H9 (cell line): ENCODE results near the gene EHD3. TPM values are rescaled to one million over a fixed set of nuclear protein-coding genes. Genes with fewer than 3 reads are reported as not detected.

Experiments used
- DNase-seq: peaks from one replicate; pipeline ENCODE4 v3.0.0-alpha.2; 2017
- H2AFZ ChIP-seq: one replicate; pipeline ENCODE4 v1.6.1; 2013; ENCODE audit warnings: mild to moderate bottlenecking, low read length, control low read depth, moderate library complexity
- H2AK5ac ChIP-seq: 2 replicates; pipeline ENCODE4 v1.6.1; 2013; ENCODE audit warnings: low read length, control low read depth, mixed read lengths; ENCODE audit not compliant: insufficient read length
- H2BK120ac ChIP-seq: one replicate; pipeline ENCODE4 v1.6.1; 2013; ENCODE audit warnings: low read depth, mild to moderate bottlenecking, low read length, control low read depth, inconsistent platforms; ENCODE audit not compliant: poor library complexity, severe bottlenecking
- H2BK12ac ChIP-seq: 2 replicates; pipeline ENCODE4 v1.6.1; 2013; ENCODE audit warnings: low read length, control low read depth, mixed read lengths, low read depth; ENCODE audit not compliant: insufficient read length
- H2BK15ac ChIP-seq: 2 replicates; pipeline ENCODE4 v1.6.1; 2013; ENCODE audit warnings: low read depth, low read length, control low read depth
- H2BK20ac ChIP-seq: one replicate; pipeline ENCODE4 v1.6.1; 2013; ENCODE audit warnings: low read depth, mild to moderate bottlenecking, low read length, control low read depth, inconsistent platforms; ENCODE audit not compliant: poor library complexity, severe bottlenecking
- H2BK5ac ChIP-seq: 2 replicates; pipeline ENCODE4 v1.6.1; 2013; ENCODE audit warnings: low read length, control low read depth, mixed read lengths; ENCODE audit not compliant: insufficient read length
- H3K14ac ChIP-seq: 2 replicates; pipeline ENCODE4 v1.6.1; 2013; ENCODE audit warnings: low read length, control low read depth; ENCODE audit not compliant: insufficient read depth
- H3K18ac ChIP-seq: 2 replicates; pipeline ENCODE4 v1.6.1; 2013; ENCODE audit warnings: low read depth, mild to moderate bottlenecking, mixed read lengths, low read length, control low read depth; ENCODE audit not compliant: insufficient read length
- H3K23ac ChIP-seq: 2 replicates; pipeline ENCODE4 v1.6.1; 2013; ENCODE audit warnings: low read length, control low read depth, mixed read lengths, low read depth; ENCODE audit not compliant: insufficient read length
- H3K23me2 ChIP-seq: 2 replicates; pipeline ENCODE4 v1.6.1; 2013; ENCODE audit warnings: low read depth, mild to moderate bottlenecking, mixed read lengths, low read length, control low read depth; ENCODE audit not compliant: insufficient read length, poor library complexity, severe bottlenecking
- H3K27ac ChIP-seq: 2 replicates; pipeline ENCODE4 v1.5.1; 2013; ENCODE audit warnings: low read length, control low read depth, mixed read lengths, low read depth; ENCODE audit not compliant: insufficient read length
- H3K27me3 ChIP-seq: 2 replicates; pipeline ENCODE4 v1.6.1; 2013; ENCODE audit warnings: low read length, control low read depth, inconsistent platforms; ENCODE audit not compliant: insufficient read depth
- H3K4ac ChIP-seq: 2 replicates; pipeline ENCODE4 v1.6.1; 2013; ENCODE audit warnings: low read depth, mild to moderate bottlenecking, control low read depth, inconsistent platforms, low read length, moderate library complexity
- H3K4me1 ChIP-seq: 2 replicates; pipeline ENCODE4 v1.6.1; 2013; ENCODE audit warnings: low read length, control low read depth, inconsistent platforms; ENCODE audit not compliant: insufficient read depth
- H3K4me2 ChIP-seq: 2 replicates; pipeline ENCODE4 v1.6.1; 2013; ENCODE audit warnings: low read length, control low read depth, mixed read lengths; ENCODE audit not compliant: insufficient read length, insufficient read depth
- H3K56ac ChIP-seq: 2 replicates; pipeline ENCODE4 v1.6.1; 2013; ENCODE audit warnings: low read depth, mild to moderate bottlenecking, mixed read lengths, low read length, control low read depth; ENCODE audit not compliant: insufficient read length
- H3K79me1 ChIP-seq: 2 replicates; pipeline ENCODE4 v1.6.1; 2013; ENCODE audit warnings: low read depth, mild to moderate bottlenecking, moderate library complexity, low read length, control low read depth, inconsistent platforms; ENCODE audit not compliant: insufficient read depth, poor library complexity, severe bottlenecking
- H3K79me2 ChIP-seq: 2 replicates; pipeline ENCODE4 v1.6.1; 2013; ENCODE audit warnings: low read length, control low read depth, inconsistent platforms; ENCODE audit not compliant: insufficient read depth
- H3K9ac ChIP-seq: 2 replicates; pipeline ENCODE4 v1.6.1; 2013; ENCODE audit warnings: low read length, control low read depth, mixed read lengths; ENCODE audit not compliant: insufficient read length; ENCODE audit errors: extremely low read depth
- H3K9me3 ChIP-seq: one replicate; pipeline ENCODE4 v1.6.1; 2013; ENCODE audit warnings: low read depth, low read length, inconsistent platforms; ENCODE audit not compliant: control insufficient read depth
- H3T11ph ChIP-seq: one replicate; pipeline ENCODE4 v1.6.1; 2013; ENCODE audit warnings: mild to moderate bottlenecking, low read length, control low read depth, inconsistent platforms
- H4K20me1 ChIP-seq: one replicate; pipeline ENCODE4 v1.6.1; 2013; ENCODE audit not compliant: control insufficient read depth, insufficient read length, insufficient read depth
- H4K5ac ChIP-seq: 2 replicates; pipeline ENCODE4 v1.6.1; 2013; ENCODE audit warnings: low read depth, mild to moderate bottlenecking, mixed read lengths, low read length, control low read depth; ENCODE audit not compliant: insufficient read length
- H4K8ac ChIP-seq: replicated peaks from 2 replicates; pipeline ENCODE4 v1.6.1; 2013; ENCODE audit warnings: low read length, control low read depth, mixed read lengths, low read depth; ENCODE audit not compliant: insufficient read length
- H4K91ac ChIP-seq: 2 replicates; pipeline ENCODE4 v1.6.1; 2013; ENCODE audit warnings: low read depth, mild to moderate bottlenecking, moderate library complexity, mixed read lengths, low read length, control low read depth; ENCODE audit not compliant: insufficient read length
- H3K27ac Mint-ChIP-seq, 3 experiments: 2 replicates in 2 of 3; 3 replicates in 1 of 3; pipeline ENCODE4 v1.8.0; 2020 to 2021; ENCODE audit warnings: mixed read lengths in 3 of 3, mild to moderate bottlenecking in 1 of 3, moderate library complexity in 1 of 3
- H3K27me3 Mint-ChIP-seq: 2 replicates; pipeline ENCODE4 v1.8.0; 2021; ENCODE audit warnings: low read depth, mild to moderate bottlenecking, moderate library complexity, mixed read lengths
- H3K36me3 Mint-ChIP-seq, 3 experiments: 2 replicates in 2 of 3; 3 replicates in 1 of 3; pipeline ENCODE4 v1.8.0; 2020 to 2021; ENCODE audit warnings: low read depth in 3 of 3, mixed read lengths in 3 of 3; ENCODE audit not compliant: insufficient read depth in 1 of 3
- H3K4me1 Mint-ChIP-seq, 2 experiments: 2 replicates each; pipeline ENCODE4 v1.8.0; 2020; ENCODE audit warnings: mixed read lengths in 2 of 2
- H3K4me3 Mint-ChIP-seq, 2 experiments: 2 replicates in 1 of 2; 3 replicates in 1 of 2; pipeline ENCODE4 v1.8.0; 2020 to 2021; ENCODE audit warnings: mild to moderate bottlenecking in 2 of 2, mixed read lengths in 2 of 2, moderate library complexity in 1 of 2
- H3K9me3 Mint-ChIP-seq, 2 experiments: 2 replicates in 1 of 2; 3 replicates in 1 of 2; pipeline ENCODE4 v1.8.0; 2020; ENCODE audit warnings: mild to moderate bottlenecking in 2 of 2, mixed read lengths in 2 of 2, moderate library complexity in 1 of 2
- WGBS: extraction: QIAGEN DNeasy Blood & Tissue Kit; methylation state at CpG from one replicate; pipeline ENCODE4 v1.1.7; 2013; ENCODE audit warnings: missing lambda C conversion rate, low lambda C conversion rate, mixed read lengths; ENCODE audit not compliant: insufficient read length; ENCODE audit errors: extremely low coverage; 5-methylcytosine and 5-hydroxymethylcytosine counted together
- total RNA-seq: library from RNA; stranded (reverse); gene quantifications from 2 replicates; pipeline ENCODE4 v1.2.1, GENCODE V29; 2021
- TF ChIP-seq, protein P1 (sequence below): fragments of 200-600 bp; sonication (generic); conservative IDR thresholded peaks from 3 replicates; pipeline ENCODE4 v1.8.0; 2021; ENCODE audit warnings: antibody characterized with exemption, mild to moderate bottlenecking

The EHD3 gene
- total RNA-seq, 1 experiment from 2014 or later: 8.3 TPM

DNA sequence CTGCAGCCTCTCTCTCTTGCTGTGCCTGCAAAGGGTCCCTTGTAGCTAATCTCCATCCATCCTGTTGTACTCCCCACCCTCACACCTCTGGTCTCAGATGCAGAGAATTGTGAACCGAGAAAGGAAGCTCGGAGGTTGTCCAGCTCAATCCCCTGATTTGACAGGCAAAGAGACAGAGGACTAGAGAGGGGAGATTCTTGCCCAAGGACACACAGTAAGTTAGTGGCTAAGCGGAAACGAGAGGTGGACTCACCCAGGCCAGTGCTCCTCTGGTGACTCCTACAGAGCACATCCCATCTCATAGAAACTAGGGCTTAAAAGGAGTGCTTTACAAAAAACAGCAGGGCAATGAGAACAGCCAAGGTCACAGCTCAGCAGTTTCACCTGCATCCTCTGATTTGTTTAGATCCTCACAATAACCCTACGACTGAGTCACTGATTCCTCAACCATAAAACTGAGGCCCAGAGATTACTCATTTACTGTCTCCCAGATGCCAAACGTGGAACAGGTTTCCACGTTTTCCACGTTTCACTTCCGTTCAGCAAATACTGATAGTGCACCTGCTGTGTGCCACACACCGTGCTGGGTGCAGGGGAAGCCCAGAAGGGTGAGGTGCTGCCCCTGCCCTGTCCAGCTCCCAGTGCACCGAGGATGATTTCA lies 22.1 kb downstream of the EHD3 start:
- no peaks in the 10 kb centered on the region for H3K27me3 ChIP-seq
- no peak overlapping the region for H3K23ac ChIP-seq
- no peak overlapping the region for H2BK120ac ChIP-seq
- no peak overlapping the region for H4K5ac ChIP-seq
- no peak overlapping the region for H4K8ac ChIP-seq
- H3K9me3 Mint-ChIP-seq: no peaks in the 10 kb centered on the region
- H3K14ac ChIP-seq: no peak overlapping the region
- H3K27ac ChIP-seq: no peak overlapping the region
- H3K79me2 ChIP-seq: no peaks in the 10 kb centered on the region
- no peak for DNase-seq
- peaks cover under 1 to 5% (median 4%) of the 10 kb centered on the region in 3 experiments; a peak in 6 of 7 replicates for H3K36me3 Mint-ChIP-seq
- no peak overlapping the region for H2AFZ ChIP-seq
- H3K4me1 Mint-ChIP-seq: peaks cover 32 to 44% of the 10 kb centered on the region in 2 experiments
- H2BK15ac ChIP-seq: no peak overlapping the region
- H2BK20ac ChIP-seq: no peak overlapping the region
- H3K27ac Mint-ChIP-seq: peak overlapping the region in 1 of 3 experiments; percentile 52; a peak in 2 of 7 replicates
- H3K9ac ChIP-seq: no peak overlapping the region
- no peak overlapping the region for H2BK5ac ChIP-seq
- no peak overlapping the region for H3K4me2 ChIP-seq
- H3K4me3 Mint-ChIP-seq: no peak overlapping the region
- no peaks in the 10 kb centered on the region for H3K9me3 ChIP-seq
- H3K4ac ChIP-seq: no peak overlapping the region
- no peak overlapping the region for H3K18ac ChIP-seq
- TF ChIP-seq, protein P1, sequence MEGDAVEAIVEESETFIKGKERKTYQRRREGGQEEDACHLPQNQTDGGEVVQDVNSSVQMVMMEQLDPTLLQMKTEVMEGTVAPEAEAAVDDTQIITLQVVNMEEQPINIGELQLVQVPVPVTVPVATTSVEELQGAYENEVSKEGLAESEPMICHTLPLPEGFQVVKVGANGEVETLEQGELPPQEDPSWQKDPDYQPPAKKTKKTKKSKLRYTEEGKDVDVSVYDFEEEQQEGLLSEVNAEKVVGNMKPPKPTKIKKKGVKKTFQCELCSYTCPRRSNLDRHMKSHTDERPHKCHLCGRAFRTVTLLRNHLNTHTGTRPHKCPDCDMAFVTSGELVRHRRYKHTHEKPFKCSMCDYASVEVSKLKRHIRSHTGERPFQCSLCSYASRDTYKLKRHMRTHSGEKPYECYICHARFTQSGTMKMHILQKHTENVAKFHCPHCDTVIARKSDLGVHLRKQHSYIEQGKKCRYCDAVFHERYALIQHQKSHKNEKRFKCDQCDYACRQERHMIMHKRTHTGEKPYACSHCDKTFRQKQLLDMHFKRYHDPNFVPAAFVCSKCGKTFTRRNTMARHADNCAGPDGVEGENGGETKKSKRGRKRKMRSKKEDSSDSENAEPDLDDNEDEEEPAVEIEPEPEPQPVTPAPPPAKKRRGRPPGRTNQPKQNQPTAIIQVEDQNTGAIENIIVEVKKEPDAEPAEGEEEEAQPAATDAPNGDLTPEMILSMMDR: no peak
- H3K23me2 ChIP-seq: no peaks in the 10 kb centered on the region
- no peaks in the 10 kb centered on the region; the same call in 1 of the 2 replicates for H3K27me3 Mint-ChIP-seq
- no peak overlapping the region for H3K56ac ChIP-seq
- H2AK5ac ChIP-seq: no peak overlapping the region
- H3K79me1 ChIP-seq: no peaks in the 10 kb centered on the region
- no CpG with 5 or more reads among the region's 11 CpGs for WGBS
- H4K91ac ChIP-seq: no peak overlapping the region
- no peaks in the 10 kb centered on the region for H4K20me1 ChIP-seq
- H2BK12ac ChIP-seq: no peak overlapping the region
- no peaks in the 10 kb centered on the region for H3K4me1 ChIP-seq
- no peak overlapping the region for H3T11ph ChIP-seq
